B cell (primary cell): ENCODE measurements around the gene ARFGEF2.

Experiments
- CTCF ChIP-seq: fragments of 200-600 bp; IDR thresholded peaks from one replicate; pipeline ENCODE4 v1.8.0; 2022; ENCODE audit warnings: antibody characterized with exemption, mild to moderate bottlenecking
- EZH2 ChIP-seq: IDR thresholded peaks from 2 replicates; pipeline ENCODE4 v1.6.1; 2012; ENCODE audit warnings: borderline replicate concordance, low read depth, mild to moderate bottlenecking, moderate library complexity, low read length; ENCODE audit not compliant: insufficient read depth, poor library complexity, severe bottlenecking

- no peak for TF ChIP-seq CTCF
- no peak for TF ChIP-seq EZH2
These were observed 20.0 kb downstream of the ARFGEF2 start for GRCh38 chr20:48941467-48941866.
